Kidney (tissue), 14 donors: ENCODE results near the gene NHS. TPM values are rescaled to one million over a fixed set of nuclear protein-coding genes. Genes with fewer than 3 reads are reported as not detected.

Experiments used
- DNase-seq, 5 donors: peaks; one replicate each; pipeline ENCODE4 v3.0.0-alpha.2; 2013 to 2020
- FAIRE-seq: peaks from 2 replicates; lab custom pipeline; 2012; peaks lifted over from hg19 to GRCh38; lab: Jason Lieb, UNC
- H3K27ac ChIP-seq, 2 donors: one replicate each; pipeline ENCODE4 v1.7.0; 2013; ENCODE audit warnings: low read depth in 2 of 2, low read length in 2 of 2, inconsistent platforms in 1 of 2
- H3K27me3 ChIP-seq: one replicate; pipeline ENCODE4 v1.7.1; 2013; ENCODE audit warnings: low read length, inconsistent platforms; ENCODE audit not compliant: control insufficient read depth, insufficient read depth
- H3K36me3 ChIP-seq, 3 donors: one replicate each; pipeline versions ENCODE4 v1.7.0 to v1.7.1; 2013; ENCODE audit warnings: low read length in 3 of 3, control low read depth in 1 of 3, inconsistent platforms in 1 of 3; ENCODE audit not compliant: insufficient read depth in 3 of 3, control insufficient read depth in 2 of 3
- H3K4me1 ChIP-seq, 3 donors: one replicate each; pipeline versions ENCODE4 v1.7.0 to v1.7.1; 2013; ENCODE audit warnings: low read length in 3 of 3, inconsistent platforms in 1 of 3, low read depth in 1 of 3; ENCODE audit not compliant: control insufficient read depth in 2 of 3, insufficient read depth in 2 of 3
- H3K4me3 ChIP-seq, 3 donors: one replicate each; pipeline versions ENCODE4 v1.7.0 to v1.8.1; 2013; ENCODE audit warnings: low read length in 3 of 3, control low read depth in 1 of 3, inconsistent platforms in 1 of 3
- H3K9ac ChIP-seq, 3 donors: one replicate each; pipeline versions ENCODE4 v1.7.0 to v1.7.1; 2013; ENCODE audit warnings: low read length in 3 of 3, control low read depth in 1 of 3, inconsistent platforms in 1 of 3
- H3K9me3 ChIP-seq, 3 donors: one replicate each; pipeline versions ENCODE4 v1.7.0 to v1.7.1; 2013; ENCODE audit warnings: low read length in 3 of 3, control low read depth in 1 of 3, inconsistent platforms in 1 of 3; ENCODE audit not compliant: control insufficient read depth in 2 of 3, insufficient read depth in 1 of 3
- intact Hi-C: fragments of 100-400 bp; cut with DNase I; formaldehyde crosslinking; loops from one replicate; pipeline ENCODE4 v1.11.1; 2022
- polyA plus RNA-seq: library from polyadenylated mRNA; stranded (reverse); fragments of 350-450 nt; fragmentation: Illumina TruSeq; extraction: RNeasy Lipid Tissue Mini Kit (QIAGEN cat#74804); gene quantifications from one replicate; pipeline ENCODE4 v1.2.3, GENCODE V29; 2014; ENCODE audit warnings: low read depth, low replicate concordance; ENCODE audit not compliant: insufficient read depth
- total RNA-seq: library from RNA; stranded (reverse); fragmentation: NEBNext Ultra II Directional; extraction: Animal tissue kit (Norgen Biotek cat#: 25700); gene quantifications from one replicate; pipeline ENCODE4 v1.2.1, GENCODE V29; 2021
- TF ChIP-seq, protein P1 (sequence below): IDR thresholded peaks from 3 replicates; pipeline ENCODE4 v1.5.1; 2012; ENCODE audit warnings: mild to moderate bottlenecking, moderate library complexity, borderline replicate concordance; ENCODE audit not compliant: insufficient read depth; ENCODE audit errors: extremely low read depth
- donor health status: control.
- donor health status: control.
- donor health status: control.
- donor health status: control.
- donor health status: control.
- donor health status: DM: yes; HTN: yes; CAD: no.
- donor health status: Normal renal cell carcinoma (clear cell type).

NHS gene
- total and polyA plus RNA-seq, 2 donors from 2014 or later: 3.1 to 28.9 TPM

DNA sequence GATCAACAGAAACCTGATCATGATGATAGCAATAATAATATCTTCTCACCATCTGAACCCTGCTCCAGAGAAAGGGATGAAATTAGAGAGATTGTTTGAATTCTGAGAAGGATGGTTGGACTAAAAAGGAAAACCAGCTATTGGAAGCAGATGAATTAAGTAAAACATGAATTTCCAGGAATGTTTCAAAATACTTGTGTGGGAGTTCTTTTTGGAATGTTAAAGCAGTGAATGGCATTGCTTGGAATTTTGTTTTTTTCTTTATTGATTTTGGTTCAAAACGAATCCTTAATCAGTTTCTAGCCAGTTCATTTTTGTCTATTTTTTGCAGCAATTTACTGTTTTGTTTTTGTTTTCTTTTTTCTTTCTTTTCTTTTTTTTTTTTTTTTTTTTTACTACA lies 150.3 kb downstream of the NHS start:
- peaks cover 2% of the 10 kb centered on the region for H3K27me3 ChIP-seq
- peak; percentile 96 for FAIRE-seq
- H3K27ac ChIP-seq: no peak overlapping the region
- TF ChIP-seq, protein P1, sequence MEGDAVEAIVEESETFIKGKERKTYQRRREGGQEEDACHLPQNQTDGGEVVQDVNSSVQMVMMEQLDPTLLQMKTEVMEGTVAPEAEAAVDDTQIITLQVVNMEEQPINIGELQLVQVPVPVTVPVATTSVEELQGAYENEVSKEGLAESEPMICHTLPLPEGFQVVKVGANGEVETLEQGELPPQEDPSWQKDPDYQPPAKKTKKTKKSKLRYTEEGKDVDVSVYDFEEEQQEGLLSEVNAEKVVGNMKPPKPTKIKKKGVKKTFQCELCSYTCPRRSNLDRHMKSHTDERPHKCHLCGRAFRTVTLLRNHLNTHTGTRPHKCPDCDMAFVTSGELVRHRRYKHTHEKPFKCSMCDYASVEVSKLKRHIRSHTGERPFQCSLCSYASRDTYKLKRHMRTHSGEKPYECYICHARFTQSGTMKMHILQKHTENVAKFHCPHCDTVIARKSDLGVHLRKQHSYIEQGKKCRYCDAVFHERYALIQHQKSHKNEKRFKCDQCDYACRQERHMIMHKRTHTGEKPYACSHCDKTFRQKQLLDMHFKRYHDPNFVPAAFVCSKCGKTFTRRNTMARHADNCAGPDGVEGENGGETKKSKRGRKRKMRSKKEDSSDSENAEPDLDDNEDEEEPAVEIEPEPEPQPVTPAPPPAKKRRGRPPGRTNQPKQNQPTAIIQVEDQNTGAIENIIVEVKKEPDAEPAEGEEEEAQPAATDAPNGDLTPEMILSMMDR: no peak
- no peak overlapping the region for H3K4me3 ChIP-seq
- no peaks in the 10 kb centered on the region for H3K9me3 ChIP-seq
- H3K4me1 ChIP-seq: peaks cover 6 to 34% (median 15%) of the 10 kb centered on the region in 3 donors
- no peak for DNase-seq
- no peak overlapping the region for H3K9ac ChIP-seq
- intact Hi-C loops: no loop called here
- H3K36me3 ChIP-seq: no peaks in the 10 kb centered on the region

DNA sequence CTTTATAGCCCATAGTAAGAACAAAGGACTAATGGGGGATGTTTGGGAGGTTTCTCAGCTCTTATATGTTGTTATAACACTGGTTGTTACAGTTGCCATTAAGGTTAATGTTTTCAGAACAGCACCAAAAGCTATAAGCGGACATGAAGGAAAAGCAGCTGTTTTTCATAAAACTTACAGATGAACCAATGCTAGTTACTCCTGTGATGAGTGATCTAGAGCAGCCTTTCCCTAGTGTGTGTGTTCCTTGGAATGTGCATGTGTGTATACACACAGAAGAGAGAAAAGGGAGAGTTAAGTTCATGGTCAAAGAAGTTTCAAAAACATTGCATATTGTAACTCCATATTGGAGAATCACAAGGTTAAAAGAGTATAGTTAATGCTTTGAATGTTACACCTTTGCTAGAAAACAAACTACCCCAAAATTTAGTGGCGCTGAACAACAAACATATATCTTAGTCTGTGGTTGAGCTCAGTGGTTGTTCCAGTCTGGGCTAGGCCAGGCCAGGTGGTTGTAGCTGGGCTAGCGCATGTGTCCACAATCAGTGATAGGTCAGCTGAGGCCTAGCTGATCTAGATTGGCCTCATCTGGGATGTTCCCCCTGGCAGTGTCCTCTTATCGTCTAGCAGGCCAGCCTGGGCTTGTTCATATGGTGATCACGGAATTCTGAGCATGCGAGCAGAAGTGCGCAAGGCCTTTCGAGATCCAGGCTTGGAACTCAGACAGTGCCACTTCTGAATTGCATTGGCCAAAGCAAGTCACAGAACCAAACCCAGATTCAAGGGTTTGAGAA lies 151.0 kb downstream of the NHS start:
- FAIRE-seq: no peak
- DNase-seq: peak in 1 of 5 donors; percentile 47
- peaks cover 6 to 38% (median 17%) of the 10 kb centered on the region in 3 donors for H3K4me1 ChIP-seq
- H3K4me3 ChIP-seq: no peak overlapping the region
- intact Hi-C loops: no loop called here
- TF ChIP-seq, protein P1: no peak
- no peaks in the 10 kb centered on the region for H3K9me3 ChIP-seq
- no peaks in the 10 kb centered on the region for H3K36me3 ChIP-seq
- H3K27ac ChIP-seq: peak overlapping the region in 1 of 2 donors; percentile 28
- no peak overlapping the region for H3K9ac ChIP-seq
- H3K27me3 ChIP-seq: peaks cover 2% of the 10 kb centered on the region

DNA sequence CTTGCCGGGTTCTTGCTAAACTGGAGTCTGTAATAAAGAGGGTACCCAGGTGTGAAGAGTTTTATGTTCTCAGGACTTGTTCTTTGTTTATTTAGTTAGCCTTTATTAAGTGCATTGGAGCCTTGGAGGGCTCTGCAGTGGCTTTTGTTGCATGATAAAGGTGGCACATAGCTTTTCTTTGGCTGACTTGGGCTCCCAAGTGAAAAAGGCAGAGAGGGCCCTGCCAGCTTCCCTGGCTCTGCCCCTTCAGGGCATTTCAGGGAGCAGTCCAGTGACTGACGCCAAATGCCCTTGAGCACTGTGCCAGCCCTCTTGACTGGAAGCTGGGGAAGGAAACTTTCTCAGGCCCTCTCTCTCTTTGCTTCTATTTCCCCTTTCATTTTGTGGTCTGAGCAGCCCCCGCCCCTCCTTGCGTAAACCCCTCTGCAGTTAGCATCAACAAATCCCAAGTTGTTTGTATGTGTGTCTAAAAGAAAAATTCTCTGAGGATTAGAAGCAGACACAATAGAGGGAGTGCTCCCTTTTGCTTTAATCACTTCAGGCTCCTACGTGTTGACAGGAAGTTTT lies 152.2 kb downstream of the NHS start:
- TF ChIP-seq, protein P1: no peak
- Histone ChIP-seq H3K9ac (no peak overlapping the region), H3K4me3 (peak overlapping the region in 1 of 3 donors; percentile 12), H3K9me3 (no peaks in the 10 kb centered on the region), H3K27ac (peak overlapping the region; percentile 32 to 75), H3K27me3 (peaks cover 2% of the 10 kb centered on the region), H3K4me1 (peaks cover 6 to 38% (median 17%) of the 10 kb centered on the region in 3 donors), H3K36me3 (no peaks in the 10 kb centered on the region)
- DNase-seq (peak in 4 of 5 donors; percentile 29 to 79 (median 59)), FAIRE-seq (no peak)
- intact Hi-C loops: no loop called here
